ENCODE measurements around the gene ATL2. TPM values are rescaled to one million over a fixed set of nuclear protein-coding genes. Genes with fewer than 3 reads are reported as not detected.
"Not testable (repeated sequence)": the region's sequence is repeated elsewhere in the genome, so short reads cannot be mapped to it uniquely, and the experiment has no call there.

The ATL2 gene
- total and polyA plus RNA-seq, 5 donors from 2014 or later = 16.0 to 60.9 (median 24.4) TPM

DNA sequence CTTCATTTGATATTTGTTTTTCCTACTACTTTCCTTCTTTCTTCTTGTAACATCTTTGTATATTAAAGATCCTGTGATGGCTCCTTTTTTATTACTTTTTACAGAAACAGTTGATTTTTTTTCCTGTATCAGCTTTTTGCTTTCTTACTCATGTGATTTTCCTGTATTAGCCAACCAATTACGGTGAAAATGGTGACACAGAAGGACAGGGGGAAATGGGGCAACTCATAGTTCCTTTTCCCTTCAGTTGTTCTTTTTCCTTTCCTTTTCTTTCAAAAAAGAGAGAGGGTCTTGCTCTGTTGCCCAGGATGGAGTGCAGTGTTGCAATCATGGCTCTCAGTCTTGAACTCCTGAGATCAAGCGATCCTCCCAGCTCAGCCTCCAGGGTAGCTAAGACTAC, 117.8 kb downstream of the ATL2 start:
- no peak for DNase-seq
- peaks cover 0 to 17% (median 4%) of the 10 kb centered on the region in 4 donors for H3K4me1 Mint-ChIP-seq
- no peak overlapping the region for H3K4me3 Mint-ChIP-seq
- Histone ChIP-seq H3K36me3 (ENCODE audit: control insufficient read depth, insufficient read depth, low read length) (no peaks in the 10 kb centered on the region), H3K27ac (ENCODE audit: insufficient read depth, low read length, poor library complexity, severe bottlenecking) (no peak overlapping the region), H3K4me3 (ENCODE audit: low read depth, low read length) (no peak overlapping the region), H3K4me1 (ENCODE audit: control insufficient read depth, insufficient read depth, low read length, poor library complexity, severe bottlenecking) (no peaks in the 10 kb centered on the region), H3K9me3 (ENCODE audit: control insufficient read depth in 2 of 2, low read length in 2 of 2) (no peaks in the 10 kb centered on the region), H3K27me3 (ENCODE audit: control insufficient read depth, insufficient read depth, low read length) (peaks cover 6% of the 10 kb centered on the region)
- H3K27ac Mint-ChIP-seq = no peak overlapping the region
- no peaks in the 10 kb centered on the region for H3K36me3 Mint-ChIP-seq
- H3K9me3 Mint-ChIP-seq = peaks cover 0 to 6% (median 0%) of the 10 kb centered on the region in 7 donors
- no peak for ATAC-seq (ENCODE audit: low read depth in 2 of 2)
- peaks cover 42% of the 10 kb centered on the region for H3K27me3 Mint-ChIP-seq

DNA sequence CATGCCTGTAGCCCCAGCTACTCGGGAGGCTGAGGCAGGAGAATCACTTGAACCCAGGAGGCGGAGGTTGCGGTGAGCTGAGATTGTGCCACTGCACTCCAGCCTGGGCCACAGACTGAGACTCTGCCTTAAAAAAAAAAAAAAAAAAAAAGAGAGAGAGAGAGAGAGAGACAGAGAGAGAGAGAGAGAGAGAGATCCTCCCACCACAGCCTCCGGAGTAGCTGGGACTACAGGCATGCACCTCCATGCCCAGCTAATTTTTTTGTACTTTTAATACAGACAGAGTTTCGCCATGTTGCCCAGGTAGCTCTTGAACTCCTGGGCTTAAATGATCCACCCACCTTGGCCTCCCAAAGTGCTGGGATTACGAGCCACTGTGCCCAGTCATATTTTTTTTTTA, 119.4 kb downstream of the ATL2 start:
- H3K27ac ChIP-seq (ENCODE audit: insufficient read depth, low read length, poor library complexity, severe bottlenecking); DNase-seq; H3K27me3 ChIP-seq (ENCODE audit: control insufficient read depth, insufficient read depth, low read length); H3K36me3 Mint-ChIP-seq; H3K4me1 ChIP-seq (ENCODE audit: control insufficient read depth, insufficient read depth, low read length, poor library complexity, severe bottlenecking); H3K4me3 Mint-ChIP-seq; H3K9me3 Mint-ChIP-seq; H3K9me3 ChIP-seq (ENCODE audit: control insufficient read depth in 2 of 2, low read length in 2 of 2); H3K4me3 ChIP-seq (ENCODE audit: low read depth, low read length); H3K36me3 ChIP-seq (ENCODE audit: control insufficient read depth, insufficient read depth, low read length); H3K27ac Mint-ChIP-seq; ATAC-seq (ENCODE audit: low read depth in 2 of 2): not testable (repeated sequence)
- H3K4me1 Mint-ChIP-seq = peaks cover 0 to 17% (median 4%) of the 10 kb centered on the region in 4 donors
- peaks cover 47% of the 10 kb centered on the region for H3K27me3 Mint-ChIP-seq

DNA sequence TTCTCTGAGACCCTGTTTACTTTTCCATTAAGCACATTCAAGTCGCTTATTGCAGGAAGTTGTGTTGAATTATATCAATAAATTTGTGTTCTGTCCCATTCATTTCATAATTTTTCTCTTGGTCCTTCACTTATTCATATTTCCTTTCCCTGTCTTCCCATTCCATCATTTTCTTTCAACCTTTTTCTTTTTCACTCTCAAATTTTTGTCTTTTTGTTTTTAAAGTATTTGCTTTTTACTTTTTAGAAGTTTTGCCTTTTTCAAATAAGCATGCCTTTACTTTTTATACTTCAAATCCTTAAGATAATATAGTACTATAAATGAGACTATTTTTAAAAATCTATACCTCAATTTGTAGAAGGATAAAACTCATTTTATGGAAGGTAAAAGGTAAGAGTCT, 120.5 kb downstream of the ATL2 start:
- no peaks in the 10 kb centered on the region for H3K4me1 ChIP-seq (ENCODE audit: control insufficient read depth, insufficient read depth, low read length, poor library complexity, severe bottlenecking)
- Mint-ChIP-seq H3K27ac (no peak overlapping the region), H3K4me1 (peaks cover 0 to 13% (median 3%) of the 10 kb centered on the region in 4 donors), H3K4me3 (no peak overlapping the region), H3K36me3 (no peaks in the 10 kb centered on the region), H3K27me3 (peaks cover 49% of the 10 kb centered on the region), H3K9me3 (peaks cover 0 to 4% (median 0%) of the 10 kb centered on the region in 7 donors)
- no peaks in the 10 kb centered on the region for H3K36me3 ChIP-seq (ENCODE audit: control insufficient read depth, insufficient read depth, low read length)
- DNase-seq (no peak), ATAC-seq (ENCODE audit: low read depth in 2 of 2) (no peak)
- H3K9me3 ChIP-seq (ENCODE audit: control insufficient read depth in 2 of 2, low read length in 2 of 2) = no peaks in the 10 kb centered on the region
- no peak overlapping the region for H3K4me3 ChIP-seq (ENCODE audit: low read depth, low read length)
- peaks cover 6% of the 10 kb centered on the region for H3K27me3 ChIP-seq (ENCODE audit: control insufficient read depth, insufficient read depth, low read length)
- H3K27ac ChIP-seq (ENCODE audit: insufficient read depth, low read length, poor library complexity, severe bottlenecking) = no peak overlapping the region

DNA sequence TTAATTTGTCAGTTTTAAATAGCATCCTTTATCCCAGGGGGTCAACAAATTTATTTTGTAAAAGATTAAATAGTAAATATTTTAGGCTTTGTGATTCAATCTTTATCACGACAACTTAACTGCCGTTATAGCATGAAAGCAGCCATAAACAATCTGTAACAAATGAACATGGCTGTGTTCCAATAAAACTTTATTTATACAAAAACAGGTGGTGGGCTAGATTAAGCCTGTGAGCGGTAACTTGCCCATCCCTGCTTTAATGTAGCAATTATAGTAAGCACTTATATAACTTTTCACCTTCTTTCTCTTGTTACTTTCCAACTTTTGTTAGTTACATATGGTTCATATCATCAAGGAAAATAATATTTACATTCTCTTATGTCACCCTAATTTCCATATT, 121.9 kb downstream of the ATL2 start:
- H3K4me1 Mint-ChIP-seq = peaks cover 0 to 4% (median 0%) of the 10 kb centered on the region in 4 donors
- DNase-seq (no peak), ATAC-seq (ENCODE audit: low read depth in 2 of 2) (no peak)
- Histone ChIP-seq H3K4me1 (ENCODE audit: control insufficient read depth, insufficient read depth, low read length, poor library complexity, severe bottlenecking) (no peaks in the 10 kb centered on the region), H3K9me3 (ENCODE audit: control insufficient read depth in 2 of 2, low read length in 2 of 2) (no peaks in the 10 kb centered on the region), H3K4me3 (ENCODE audit: low read depth, low read length) (no peak overlapping the region), H3K27ac (ENCODE audit: insufficient read depth, low read length, poor library complexity, severe bottlenecking) (no peak overlapping the region), H3K36me3 (ENCODE audit: control insufficient read depth, insufficient read depth, low read length) (no peaks in the 10 kb centered on the region), H3K27me3 (ENCODE audit: control insufficient read depth, insufficient read depth, low read length) (peaks cover 1% of the 10 kb centered on the region)
- no peak overlapping the region for H3K4me3 Mint-ChIP-seq
- peaks cover 35% of the 10 kb centered on the region for H3K27me3 Mint-ChIP-seq
- no peak overlapping the region for H3K27ac Mint-ChIP-seq
- H3K9me3 Mint-ChIP-seq = peaks cover 0 to 4% (median 0%) of the 10 kb centered on the region in 7 donors
- H3K36me3 Mint-ChIP-seq = no peaks in the 10 kb centered on the region

DNA sequence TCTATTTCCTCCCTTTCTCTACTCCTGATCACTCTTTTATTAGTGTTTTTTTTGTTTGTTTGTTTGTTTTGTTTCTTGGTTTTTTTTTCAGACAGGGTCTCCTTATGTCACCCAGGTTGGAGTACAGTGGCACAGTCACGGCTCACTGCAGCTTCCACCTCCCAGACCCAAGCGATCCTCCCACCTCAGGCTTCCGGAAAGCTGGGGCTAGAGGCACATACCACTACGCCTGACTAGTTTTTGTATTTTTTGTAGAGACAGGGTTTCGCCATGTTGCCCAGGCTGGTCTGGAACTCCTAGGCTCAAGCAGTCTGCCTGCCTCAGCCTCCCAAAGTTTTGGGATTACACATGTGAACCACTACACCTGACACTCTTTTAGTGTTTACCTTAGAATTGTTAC, 122.3 kb downstream of the ATL2 start:
- Histone ChIP-seq H3K4me1 (ENCODE audit: control insufficient read depth, insufficient read depth, low read length, poor library complexity, severe bottlenecking) (no peaks in the 10 kb centered on the region), H3K27ac (ENCODE audit: insufficient read depth, low read length, poor library complexity, severe bottlenecking) (no peak overlapping the region), H3K4me3 (ENCODE audit: low read depth, low read length) (no peak overlapping the region), H3K27me3 (ENCODE audit: control insufficient read depth, insufficient read depth, low read length) (no peaks in the 10 kb centered on the region), H3K9me3 (ENCODE audit: control insufficient read depth in 2 of 2, low read length in 2 of 2) (no peaks in the 10 kb centered on the region), H3K36me3 (ENCODE audit: control insufficient read depth, insufficient read depth, low read length) (no peaks in the 10 kb centered on the region)
- H3K9me3 Mint-ChIP-seq = peaks cover 0 to 4% (median 0%) of the 10 kb centered on the region in 7 donors
- H3K4me3 Mint-ChIP-seq = no peak overlapping the region
- H3K36me3 Mint-ChIP-seq = no peaks in the 10 kb centered on the region
- peaks cover 0 to 4% (median 0%) of the 10 kb centered on the region in 4 donors for H3K4me1 Mint-ChIP-seq
- H3K27me3 Mint-ChIP-seq = peaks cover 35% of the 10 kb centered on the region
- DNase-seq (no peak), ATAC-seq (ENCODE audit: low read depth in 2 of 2) (no peak)
- no peak overlapping the region for H3K27ac Mint-ChIP-seq

DNA sequence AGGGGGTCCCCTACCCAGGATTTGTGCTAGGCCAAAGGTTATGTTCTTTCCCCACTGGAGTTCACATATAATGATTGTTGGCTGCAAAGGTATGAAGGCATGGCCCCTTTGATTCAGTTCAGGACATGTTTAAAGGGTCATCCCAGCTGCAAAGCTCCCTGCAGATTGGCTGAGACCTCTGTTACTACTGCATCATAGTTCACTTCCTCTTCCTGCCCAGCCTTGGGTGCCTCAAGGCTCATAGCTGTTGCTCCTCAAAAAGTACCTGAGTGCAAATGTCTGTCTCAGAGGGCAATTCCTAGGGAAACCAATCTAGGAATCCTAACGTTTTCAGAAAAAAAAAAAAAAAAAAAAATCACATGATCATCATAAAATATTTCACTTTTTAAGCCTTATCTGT, 125.1 kb downstream of the ATL2 start:
- H3K27me3 ChIP-seq (ENCODE audit: control insufficient read depth, insufficient read depth, low read length) = no peaks in the 10 kb centered on the region
- Mint-ChIP-seq H3K27ac (no peak overlapping the region), H3K27me3 (peaks cover 15% of the 10 kb centered on the region), H3K9me3 (peaks cover 0 to 4% (median 0%) of the 10 kb centered on the region in 7 donors), H3K36me3 (no peaks in the 10 kb centered on the region), H3K4me3 (no peak overlapping the region), H3K4me1 (no peaks in the 10 kb centered on the region)
- H3K36me3 ChIP-seq (ENCODE audit: control insufficient read depth, insufficient read depth, low read length) = no peaks in the 10 kb centered on the region
- H3K4me3 ChIP-seq (ENCODE audit: low read depth, low read length) = no peak overlapping the region
- DNase-seq (no peak), ATAC-seq (ENCODE audit: low read depth in 2 of 2) (no peak)
- H3K4me1 ChIP-seq (ENCODE audit: control insufficient read depth, insufficient read depth, low read length, poor library complexity, severe bottlenecking) = no peaks in the 10 kb centered on the region
- H3K9me3 ChIP-seq (ENCODE audit: control insufficient read depth in 2 of 2, low read length in 2 of 2) = no peaks in the 10 kb centered on the region
- no peak overlapping the region for H3K27ac ChIP-seq (ENCODE audit: insufficient read depth, low read length, poor library complexity, severe bottlenecking)

DNA sequence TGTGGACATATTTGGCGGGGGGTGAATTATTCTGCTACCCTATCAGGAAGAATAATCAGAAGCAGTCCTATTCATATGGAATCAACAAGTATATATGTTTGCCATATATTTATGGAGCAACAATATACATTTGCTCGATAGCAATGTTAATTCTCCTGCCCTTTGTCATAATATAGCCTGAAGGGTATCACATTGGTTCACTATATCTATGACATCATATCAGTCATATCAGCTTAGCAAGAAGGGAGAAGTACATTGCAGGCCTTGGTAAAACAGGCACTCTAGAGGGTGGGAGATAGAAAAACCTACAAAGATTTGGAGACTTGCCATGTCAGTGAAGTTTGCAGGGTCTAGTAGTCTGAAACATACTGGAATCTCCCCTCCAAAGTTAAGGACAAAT, 128.4 kb downstream of the ATL2 start:
- H3K4me3 Mint-ChIP-seq = no peak overlapping the region
- H3K9me3 ChIP-seq (ENCODE audit: control insufficient read depth in 2 of 2, low read length in 2 of 2) = no peaks in the 10 kb centered on the region
- no peaks in the 10 kb centered on the region for H3K36me3 Mint-ChIP-seq
- H3K4me3 ChIP-seq (ENCODE audit: low read depth, low read length) = no peak overlapping the region
- no peaks in the 10 kb centered on the region for H3K4me1 ChIP-seq (ENCODE audit: control insufficient read depth, insufficient read depth, low read length, poor library complexity, severe bottlenecking)
- no peak overlapping the region for H3K27ac ChIP-seq (ENCODE audit: insufficient read depth, low read length, poor library complexity, severe bottlenecking)
- peaks cover 14% of the 10 kb centered on the region for H3K27me3 Mint-ChIP-seq
- H3K36me3 ChIP-seq (ENCODE audit: control insufficient read depth, insufficient read depth, low read length) = no peaks in the 10 kb centered on the region
- no peaks in the 10 kb centered on the region for H3K27me3 ChIP-seq (ENCODE audit: control insufficient read depth, insufficient read depth, low read length)
- no peak overlapping the region for H3K27ac Mint-ChIP-seq
- H3K9me3 Mint-ChIP-seq = no peaks in the 10 kb centered on the region
- DNase-seq = no peak
- no peaks in the 10 kb centered on the region for H3K4me1 Mint-ChIP-seq
- ATAC-seq (ENCODE audit: low read depth in 2 of 2) = no peak

DNA sequence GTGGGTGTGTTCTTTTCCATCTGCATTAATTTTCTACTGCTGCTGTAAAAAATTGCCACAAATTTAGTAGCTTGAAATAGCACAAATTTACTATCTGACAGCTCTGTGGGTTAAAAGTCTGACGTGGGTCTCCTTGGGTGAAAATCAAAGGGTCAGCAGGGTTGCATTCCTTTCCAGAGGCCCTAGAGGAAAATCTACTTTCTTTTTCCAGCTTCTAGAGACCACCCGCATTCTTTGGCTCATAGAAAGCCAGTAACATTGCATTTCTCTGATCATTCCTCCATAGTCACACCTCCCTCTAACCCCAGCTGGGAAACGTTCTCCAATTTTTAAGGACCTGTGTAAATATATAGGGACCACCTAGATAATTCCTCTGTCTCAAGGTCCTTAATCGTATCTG, 128.8 kb downstream of the ATL2 start:
- Mint-ChIP-seq H3K36me3 (no peaks in the 10 kb centered on the region), H3K27ac (no peak overlapping the region), H3K9me3 (no peaks in the 10 kb centered on the region), H3K4me1 (no peaks in the 10 kb centered on the region), H3K27me3 (peaks cover 14% of the 10 kb centered on the region), H3K4me3 (no peak overlapping the region)
- Histone ChIP-seq H3K27me3 (ENCODE audit: control insufficient read depth, insufficient read depth, low read length) (no peaks in the 10 kb centered on the region), H3K4me1 (ENCODE audit: control insufficient read depth, insufficient read depth, low read length, poor library complexity, severe bottlenecking) (no peaks in the 10 kb centered on the region), H3K9me3 (ENCODE audit: control insufficient read depth in 2 of 2, low read length in 2 of 2) (no peaks in the 10 kb centered on the region), H3K4me3 (ENCODE audit: low read depth, low read length) (no peak overlapping the region), H3K36me3 (ENCODE audit: control insufficient read depth, insufficient read depth, low read length) (no peaks in the 10 kb centered on the region), H3K27ac (ENCODE audit: insufficient read depth, low read length, poor library complexity, severe bottlenecking) (no peak overlapping the region)
- ATAC-seq (ENCODE audit: low read depth in 2 of 2) (no peak), DNase-seq (no peak)
